GM13976 (cell line): ENCODE data around the gene NES.

ENCODE experiments used
- DNase-seq: peaks from one replicate; pipeline ENCODE4 v3.0.0; 2012; ENCODE audit warnings: low spot score
- in situ Hi-C: fragments of 300-500 bp; cut with MboI; formaldehyde crosslinking; loops from one replicate; pipeline ENCODE4 v1.12.0; 2022; ENCODE audit warnings: low sequenced_read_pairs, mixed read lengths, inconsistent platforms; ENCODE audit not compliant: unreplicated experiment
- TF ChIP-seq, protein P1 (sequence below): IDR thresholded peaks from 2 replicates; pipeline ENCODE4 v1.5.1; 2012; ENCODE audit warnings: borderline replicate concordance, mild to moderate bottlenecking; ENCODE audit not compliant: insufficient read depth; ENCODE audit errors: extremely low read depth, missing control alignments, control extremely low read depth

The NES gene

DNA sequence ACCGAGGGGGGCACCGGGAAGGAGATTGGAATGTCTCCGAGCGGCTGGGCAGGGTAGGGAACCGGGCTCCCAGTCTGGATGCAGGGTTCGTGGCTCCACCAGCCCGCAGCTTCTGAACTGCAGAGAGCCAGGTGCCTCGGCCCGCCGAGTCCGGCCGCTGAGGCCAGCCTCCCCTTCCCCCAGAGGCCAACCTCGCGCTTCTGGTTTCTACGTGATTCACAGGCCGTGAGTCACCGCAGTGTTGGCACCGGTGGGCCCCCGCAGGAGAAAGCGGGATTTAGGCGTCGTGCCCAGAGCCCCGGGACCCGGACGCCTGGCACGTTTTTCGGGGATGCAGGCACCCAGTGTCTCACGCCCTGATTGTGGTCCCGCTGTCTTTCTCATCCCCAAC lies 27.7 kb upstream of the NES start:
- in situ Hi-C loops: no loop called here
- TF ChIP-seq, protein P1, sequence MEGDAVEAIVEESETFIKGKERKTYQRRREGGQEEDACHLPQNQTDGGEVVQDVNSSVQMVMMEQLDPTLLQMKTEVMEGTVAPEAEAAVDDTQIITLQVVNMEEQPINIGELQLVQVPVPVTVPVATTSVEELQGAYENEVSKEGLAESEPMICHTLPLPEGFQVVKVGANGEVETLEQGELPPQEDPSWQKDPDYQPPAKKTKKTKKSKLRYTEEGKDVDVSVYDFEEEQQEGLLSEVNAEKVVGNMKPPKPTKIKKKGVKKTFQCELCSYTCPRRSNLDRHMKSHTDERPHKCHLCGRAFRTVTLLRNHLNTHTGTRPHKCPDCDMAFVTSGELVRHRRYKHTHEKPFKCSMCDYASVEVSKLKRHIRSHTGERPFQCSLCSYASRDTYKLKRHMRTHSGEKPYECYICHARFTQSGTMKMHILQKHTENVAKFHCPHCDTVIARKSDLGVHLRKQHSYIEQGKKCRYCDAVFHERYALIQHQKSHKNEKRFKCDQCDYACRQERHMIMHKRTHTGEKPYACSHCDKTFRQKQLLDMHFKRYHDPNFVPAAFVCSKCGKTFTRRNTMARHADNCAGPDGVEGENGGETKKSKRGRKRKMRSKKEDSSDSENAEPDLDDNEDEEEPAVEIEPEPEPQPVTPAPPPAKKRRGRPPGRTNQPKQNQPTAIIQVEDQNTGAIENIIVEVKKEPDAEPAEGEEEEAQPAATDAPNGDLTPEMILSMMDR: no peak
- peak; percentile 37 for DNase-seq

GRCh38 chr1:156704166-156704711 lies 27.0 kb upstream of the NES start:
- TF ChIP-seq, protein P1: no peak
- in situ Hi-C loops: no loop called here
- DNase-seq: no peak

GRCh38 chr1:156703741-156704140 lies 26.5 kb upstream of the NES start:
- no peak for DNase-seq
- in situ Hi-C loops: no loop called here

DNA sequence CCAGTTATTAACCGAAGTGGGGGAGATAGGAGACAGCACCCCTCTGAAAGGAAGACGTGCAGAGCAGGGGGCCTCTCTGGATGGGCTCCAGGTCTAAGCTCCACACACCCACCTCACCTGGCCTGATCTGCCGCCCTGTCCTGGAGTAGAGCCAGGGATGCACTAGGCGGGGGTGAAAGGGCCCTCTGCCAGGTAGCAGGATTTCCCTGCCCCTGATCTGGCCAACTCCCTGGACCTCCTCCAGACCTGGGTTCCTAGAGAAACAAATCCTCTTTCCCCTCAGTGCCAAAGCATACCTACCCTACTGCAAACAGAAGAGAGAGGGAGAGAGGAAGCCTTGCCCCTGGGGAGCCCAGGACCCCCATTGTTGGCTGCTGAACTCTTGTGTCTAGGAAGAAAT lies 26.1 kb upstream of the NES start:
- TF ChIP-seq, protein P1: no peak
- no peak for DNase-seq
- in situ Hi-C loops: no loop called here

More at GRCh38 chr1:156703741-156704140, 26.5 kb upstream of the NES start:
- TF ChIP-seq, protein P1: no peak

- in situ Hi-C loops: no loop called here
- TF ChIP-seq, protein P1: no peak
- DNase-seq: no peak
These were observed 23.7 kb upstream of the NES start for GRCh38 chr1:156700736-156701531.

DNA sequence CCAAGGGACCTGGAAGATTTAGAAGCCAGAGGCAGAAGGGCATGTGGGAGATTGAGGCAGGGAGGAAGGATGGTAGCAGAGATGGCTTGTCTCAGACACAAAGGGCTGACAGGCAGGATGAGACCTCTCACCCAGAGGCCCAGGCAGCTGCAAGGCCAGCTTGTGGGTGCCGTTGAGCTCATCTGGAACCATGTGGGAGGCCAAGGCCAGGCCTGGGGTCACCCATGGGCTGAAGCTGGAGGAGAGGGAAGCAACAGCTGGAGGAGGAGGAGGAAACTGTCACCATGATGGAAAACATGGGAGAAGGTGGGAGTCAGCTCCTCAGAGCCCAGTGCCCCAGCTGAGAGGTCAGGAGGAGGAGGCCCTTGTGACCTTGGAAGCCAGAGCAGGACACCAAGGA lies 21.8 kb upstream of the NES start:
- TF ChIP-seq, protein P1: no peak
- in situ Hi-C loops: no loop called here
- no peak for DNase-seq
